Neural progenitor cell (in vitro differentiated cells): ENCODE data around the gene THG1L. TPM values are rescaled to one million over a fixed set of nuclear protein-coding genes. Genes with fewer than 3 reads are reported as not detected.

Source experiments
- DNase-seq: peaks from one replicate; pipeline ENCODE4 v3.0.0-alpha.2; 2016; ENCODE audit warnings: low spot score
- H2AFZ ChIP-seq: fragments of 200-600 bp; sonication (generic); replicated peaks from 2 replicates; pipeline ENCODE4 v1.6.1; 2016; ENCODE audit warnings: antibody characterized with exemption
- H3F3A ChIP-seq: fragments of 200-600 bp; sonication (generic); 2 replicates; pipeline ENCODE4 v1.6.1; 2016; ENCODE audit warnings: antibody characterized with exemption, low read depth
- H3K27ac ChIP-seq: fragments of 200-600 bp; sonication (generic); 2 replicates; pipeline ENCODE4 v1.5.1; 2016; ENCODE audit warnings: mild to moderate bottlenecking
- H3K27me3 ChIP-seq: fragments of 200-600 bp; sonication (generic); 2 replicates; pipeline ENCODE4 v1.6.1; 2016; ENCODE audit warnings: mild to moderate bottlenecking, moderate library complexity
- H3K36me3 ChIP-seq: fragments of 200-600 bp; sonication (generic); 2 replicates; pipeline ENCODE4 v1.5.1; 2016
- H3K4me1 ChIP-seq: fragments of 200-600 bp; sonication (generic); 2 replicates; pipeline ENCODE4 v1.6.1; 2016; ENCODE audit warnings: mixed run types
- H3K4me2 ChIP-seq: fragments of 200-600 bp; sonication (generic); 2 replicates; pipeline ENCODE4 v1.6.1; 2016
- H3K4me3 ChIP-seq: fragments of 200-600 bp; sonication (generic); 2 replicates; pipeline ENCODE4 v1.5.1; 2016
- H3K79me2 ChIP-seq: fragments of 200-600 bp; sonication (generic); 2 replicates; pipeline ENCODE4 v1.6.1; 2016; ENCODE audit warnings: low read depth
- H3K9ac ChIP-seq: fragments of 200-600 bp; sonication (generic); 2 replicates; pipeline ENCODE4 v1.6.1; 2016
- H3K9me3 ChIP-seq: fragments of 200-600 bp; sonication (generic); 2 replicates; pipeline ENCODE4 v1.5.1; 2016; ENCODE audit warnings: low read depth
- H4K20me1 ChIP-seq: fragments of 200-600 bp; sonication (generic); 2 replicates; pipeline ENCODE4 v1.6.1; 2016; ENCODE audit warnings: low read depth
- H3K27ac Mint-ChIP-seq: 3 replicates; pipeline ENCODE4 v1.8.0; 2021; ENCODE audit warnings: mixed read lengths
- H3K27me3 Mint-ChIP-seq: 2 replicates; pipeline ENCODE4 v1.8.0; 2022; ENCODE audit warnings: low read depth, mild to moderate bottlenecking, inconsistent platforms, moderate library complexity, mixed read lengths; ENCODE audit not compliant: insufficient read depth
- H3K36me3 Mint-ChIP-seq: 3 replicates; pipeline ENCODE4 v1.8.0; 2021; ENCODE audit warnings: mixed read lengths
- H3K4me1 Mint-ChIP-seq: 3 replicates; pipeline ENCODE4 v1.8.0; 2021; ENCODE audit warnings: mixed read lengths
- H3K4me3 Mint-ChIP-seq: 3 replicates; pipeline ENCODE4 v1.8.0; 2021; ENCODE audit warnings: mild to moderate bottlenecking, moderate library complexity, mixed read lengths
- H3K9me3 Mint-ChIP-seq: 3 replicates; pipeline ENCODE4 v1.8.0; 2020; ENCODE audit warnings: mixed read lengths
- CTCF ChIP-seq: fragments of 200-600 bp; sonication (generic); IDR thresholded peaks from 2 replicates; pipeline ENCODE4 v1.5.1; 2017; ENCODE audit warnings: antibody characterized with exemption, mild to moderate bottlenecking
- EZH2 ChIP-seq: fragments of 200-600 bp; sonication (generic); IDR thresholded peaks from 2 replicates; pipeline ENCODE4 v1.6.1; 2017; ENCODE audit warnings: antibody characterized with exemption, mild to moderate bottlenecking, moderate library complexity
- EZH2phosphoT487 ChIP-seq: fragments of 200-600 bp; sonication (generic); IDR thresholded peaks from 2 replicates; pipeline ENCODE4 v1.6.1; 2017; ENCODE audit warnings: antibody characterized with exemption
- total RNA-seq: library from RNA; depleted of rRNA; stranded (reverse); fragments of >200 nt; gene quantifications from 2 replicates; pipeline ENCODE4 v1.2.3, GENCODE V29; 2015; ENCODE audit warnings: low replicate concordance

Gene THG1L
- total RNA-seq, 1 donor from 2014 or later = 20.5 TPM

GRCh38 chr5:157766902-157767301, 35.7 kb downstream of the THG1L start:
- no peak for DNase-seq
- Histone ChIP-seq H3K9me3 (no peaks in the 10 kb centered on the region), H3K4me1 (peaks cover 6% of the 10 kb centered on the region), H4K20me1 (no peaks in the 10 kb centered on the region), H3K4me2 (no peak overlapping the region), H3K27ac (no peak overlapping the region), H3F3A (peaks cover 7% of the 10 kb centered on the region), H2AFZ (no peak overlapping the region), H3K9ac (no peak overlapping the region), H3K4me3 (no peak overlapping the region), H3K36me3 (no peaks in the 10 kb centered on the region), H3K27me3 (no peaks in the 10 kb centered on the region), H3K79me2 (no peaks in the 10 kb centered on the region)
- Mint-ChIP-seq H3K4me3 (no peak overlapping the region), H3K9me3 (no peaks in the 10 kb centered on the region), H3K27me3 (peaks cover 2% of the 10 kb centered on the region), H3K27ac (no peak overlapping the region), H3K4me1 (peaks cover 15% of the 10 kb centered on the region), H3K36me3 (no peaks in the 10 kb centered on the region)
- TF ChIP-seq EZH2 (no peak), EZH2phosphoT487 (no peak), CTCF (no peak)

- H3K4me1 ChIP-seq = no peaks in the 10 kb centered on the region
- H3F3A ChIP-seq = peaks cover under 1% of the 10 kb centered on the region
- H3K79me2 ChIP-seq = no peaks in the 10 kb centered on the region
- no peak overlapping the region for H3K9ac ChIP-seq
- H3K4me3 ChIP-seq = no peak overlapping the region
- H3K36me3 ChIP-seq = no peaks in the 10 kb centered on the region
- H2AFZ ChIP-seq = no peak overlapping the region
- no peak overlapping the region for H3K4me3 Mint-ChIP-seq
- no peaks in the 10 kb centered on the region for H3K9me3 ChIP-seq
- no peak overlapping the region for H3K27ac Mint-ChIP-seq
- no peaks in the 10 kb centered on the region for H3K27me3 ChIP-seq
- no peaks in the 10 kb centered on the region for H4K20me1 ChIP-seq
- H3K36me3 Mint-ChIP-seq = no peaks in the 10 kb centered on the region
- H3K4me2 ChIP-seq = no peak overlapping the region
- DNase-seq = no peak
- TF ChIP-seq EZH2phosphoT487 = no peak
- TF ChIP-seq EZH2 = no peak
- no peak for TF ChIP-seq CTCF
- peaks cover 2% of the 10 kb centered on the region for H3K27me3 Mint-ChIP-seq
- peaks cover 13% of the 10 kb centered on the region for H3K4me1 Mint-ChIP-seq
- H3K27ac ChIP-seq = no peak overlapping the region
- H3K9me3 Mint-ChIP-seq = no peaks in the 10 kb centered on the region
These were observed 36.5 kb downstream of the THG1L start for GRCh38 chr5:157767689-157768088.

- no peak overlapping the region for H3K9ac ChIP-seq
These were observed 39.4 kb downstream of the THG1L start for GRCh38 chr5:157770665-157771064.

More at GRCh38 chr5:157770665-157771064, 39.4 kb downstream of the THG1L start:
- H3K36me3 ChIP-seq = no peaks in the 10 kb centered on the region
- H3K79me2 ChIP-seq = no peaks in the 10 kb centered on the region
- no peak overlapping the region for H3K4me3 ChIP-seq
- no peaks in the 10 kb centered on the region for H3K27me3 Mint-ChIP-seq
- no peaks in the 10 kb centered on the region for H3K4me1 ChIP-seq
- no peak overlapping the region for H3K27ac Mint-ChIP-seq
- no peak for DNase-seq
- H3K9me3 ChIP-seq = no peaks in the 10 kb centered on the region
- no peak overlapping the region for H3K4me3 Mint-ChIP-seq
- no peaks in the 10 kb centered on the region for H3K36me3 Mint-ChIP-seq
- H4K20me1 ChIP-seq = no peaks in the 10 kb centered on the region
- H3K27ac ChIP-seq = no peak overlapping the region
- no peak overlapping the region for H2AFZ ChIP-seq
- TF ChIP-seq EZH2 = no peak
- TF ChIP-seq CTCF = no peak
- no peak for TF ChIP-seq EZH2phosphoT487
- no peaks in the 10 kb centered on the region for H3K27me3 ChIP-seq
- H3K9me3 Mint-ChIP-seq = no peaks in the 10 kb centered on the region
- no peaks in the 10 kb centered on the region for H3F3A ChIP-seq
- H3K4me1 Mint-ChIP-seq = peaks cover 5% of the 10 kb centered on the region
- no peak overlapping the region for H3K4me2 ChIP-seq
